GM12878 (cell line): Measurements from ENCODE around the gene TSPO2.

ENCODE experiments used
- CEBPB ChIP-seq, 2 experiments: fragments of 150-350 bp in 1 of 2; IDR thresholded peaks; 2 replicates each; pipeline ENCODE4 v1.6.1; 2012 to 2014; ENCODE audit warnings: low read depth in 2 of 2, low read length in 2 of 2, borderline replicate concordance in 1 of 2, inconsistent platforms in 1 of 2
- CREB1 ChIP-seq: IDR thresholded peaks from 2 replicates; pipeline ENCODE4 v1.6.1; 2012; ENCODE audit warnings: low read depth, mild to moderate bottlenecking, inconsistent platforms
- CTCF ChIP-seq, 3 experiments: IDR thresholded peaks in 2 of 3; conservative IDR thresholded peaks in 1 of 3; 2 replicates each; pipeline ENCODE4 v1.5.1; 2011; ENCODE audit warnings: low read depth in 3 of 3, low read length in 3 of 3, mild to moderate bottlenecking in 3 of 3, control low read depth in 2 of 3, moderate library complexity in 2 of 3, inconsistent platforms in 1 of 3, mixed read lengths in 1 of 3; ENCODE audit not compliant: control insufficient read depth in 2 of 3, insufficient read depth in 1 of 3; ENCODE audit errors: extremely low read depth in 1 of 3
- JUNB ChIP-seq: IDR thresholded peaks from 2 replicates; pipeline ENCODE4 v1.6.1; 2016; ENCODE audit warnings: antibody characterized with exemption, mild to moderate bottlenecking
- MAX ChIP-seq: IDR thresholded peaks from 2 replicates; pipeline ENCODE4 v1.6.1; 2012; ENCODE audit warnings: low read depth, low read length, improper control_type of control experiment
- NFYA ChIP-seq: IDR thresholded peaks from 2 replicates; pipeline ENCODE4 v1.6.1; 2011; ENCODE audit warnings: low read depth, mild to moderate bottlenecking, low read length, improper control_type of control experiment, borderline replicate concordance
- POLR2A ChIP-seq: IDR thresholded peaks from 2 replicates; pipeline ENCODE4 v1.6.1; 2011; ENCODE audit warnings: low read depth, mild to moderate bottlenecking, low read length
- REST ChIP-seq: IDR thresholded peaks from 2 replicates; pipeline ENCODE4 v1.6.1; 2012; ENCODE audit warnings: mild to moderate bottlenecking, low read depth, low read length
- RFX5 ChIP-seq: IDR thresholded peaks from 2 replicates; pipeline ENCODE4 v1.6.1; 2011; ENCODE audit warnings: low read depth, low read length, improper control_type of control experiment
- SIN3A ChIP-seq: IDR thresholded peaks from 2 replicates; pipeline ENCODE4 v1.6.1; 2012; ENCODE audit warnings: low read depth, low read length, improper control_type of control experiment

GRCh38 chr6:41079080-41079479 lies 36.8 kb downstream of the TSPO2 start:
- TF ChIP-seq CTCF (IDR thresholded peaks at IDR 0.05 in 2 of 3, conservative IDR thresholded peaks at IDR 0.05 in 1 of 3; ENCODE audit: control insufficient read depth in 2 of 3, extremely low read depth in 1 of 3, insufficient read depth in 1 of 3, low read depth in 3 of 3, low read length in 3 of 3) (no peak), CREB1 (no peak), MAX (no peak), RFX5 (no peak), POLR2A (no peak), REST (no peak), JUNB (no peak), NFYA (no peak), CEBPB (IDR thresholded peaks at IDR 0.05; ENCODE audit: borderline replicate concordance in 1 of 2, low read depth in 2 of 2, low read length in 2 of 2) (no peak), SIN3A (no peak)
